GM10266 (cell line): ENCODE results near the gene ZNF710.
"Not testable (repeated sequence)": the region's sequence is repeated elsewhere in the genome, so short reads cannot be mapped to it uniquely, and the experiment has no call there.

ENCODE experiments used
- DNase-seq: peaks from one replicate; pipeline ENCODE4 v3.0.0; 2012; ENCODE audit errors: extremely low spot score
- CTCF ChIP-seq: IDR thresholded peaks from 2 replicates; pipeline ENCODE4 v1.5.1; 2012; ENCODE audit warnings: mild to moderate bottlenecking, low read depth; ENCODE audit not compliant: control insufficient read depth, insufficient read depth; ENCODE audit errors: missing control alignments

The ZNF710 gene

GRCh38 chr15:90101130-90101968 lies 100.2 kb downstream of the ZNF710 start:
- TF ChIP-seq CTCF = no peak
- peak; percentile 69 for DNase-seq

- no peak for TF ChIP-seq CTCF
- DNase-seq = peak; percentile 96
Observed at GRCh38 chr15:90101969-90102890, 101.1 kb downstream of the ZNF710 start, which contains the start of gene IDH2. Gene IDH2 (minus strand): TSS chr15:90102468. CDS start chr15:90102390, 78 bp downstream.

- DNase-seq = no peak
- no peak for TF ChIP-seq CTCF
Observed at GRCh38 chr15:90103701-90104329, 102.7 kb downstream of the ZNF710 start.

- no peak for TF ChIP-seq CTCF
- DNase-seq = no peak
Observed at GRCh38 chr15:90104551-90104950, 103.4 kb downstream of the ZNF710 start.

GRCh38 chr15:90105521-90105920 lies 104.4 kb downstream of the ZNF710 start:
- DNase-seq = no peak
- no peak for TF ChIP-seq CTCF

GRCh38 chr15:90106522-90107117 lies 105.5 kb downstream of the ZNF710 start:
- TF ChIP-seq CTCF = no peak
- no peak for DNase-seq

- DNase-seq = not testable (repeated sequence)
Observed at GRCh38 chr15:90108038-90108437, 106.9 kb downstream of the ZNF710 start.

- not testable (repeated sequence) for DNase-seq
Observed at GRCh38 chr15:90109163-90109751, 108.1 kb downstream of the ZNF710 start.
